Posterior vena cava (tissue), 2 donors: ENCODE results near the gene COIL. TPM values are rescaled to one million over a fixed set of nuclear protein-coding genes. Genes with fewer than 3 reads are reported as not detected.

Source experiments
- DNase-seq: peaks from one replicate; pipeline ENCODE4 v3.0.0-alpha.2; 2020; ENCODE audit warnings: low spot score
- intact Hi-C, 2 donors: fragments of 100-400 bp; cut with DNase I; formaldehyde crosslinking; loops; one replicate each; pipeline versions ENCODE4 v1.14.1 to v1.14.2; 2022 to 2023
- long read RNA-seq, 2 donors: library from polyadenylated mRNA; unstranded; transcript quantifications; one replicate each; pipeline ENCODE4 v2.0.0, GENCODE V29; 2020 to 2021
- total RNA-seq, 2 donors: library from RNA; stranded (reverse); fragmentation: NEBNext Ultra II Directional; extraction: Animal tissue kit (Norgen Biotek cat#: 25700); gene quantifications; one replicate each; pipeline ENCODE4 v1.2.1, GENCODE V29; 2021
- donor health status: DM: yes; HTN: yes; CAD: no.
- donor health status: DM: yes; HTN: yes; CAD: no.

The COIL gene
- 1 to 10 TPM; 9.4 to 9.5 TPM for total RNA-seq
- long read RNA-seq, donor 1, transcript COIL-201 (7 exons, 2,650 nt), result major isoform, 8 of 10 reads
- long read RNA-seq, donor 1, partial matches to known transcripts, result 2 of 10 reads
- long read RNA-seq, donor 1, other reads (novel, unspliced or antisense), result 0 of 10 reads
- long read RNA-seq, donor 2, partial matches to known transcripts, result 6 of 10 reads
- long read RNA-seq, donor 2, other reads (novel, unspliced or antisense), result 2 of 10 reads

- intact Hi-C loops, result no loop called here
- DNase-seq, result peak; percentile 98
Observed at GRCh38 chr17:56960596-56961538, at the start of gene COIL. TSS of gene COIL (minus strand) at chr17:56961050. CDS start at chr17:56961019, 31 bp downstream.

GRCh38 chr17:57010487-57010886 lies 49.6 kb upstream of the COIL start:
- intact Hi-C loops, result no loop called here
- no peak for DNase-seq

GRCh38 chr17:57009737-57010445 lies 49.0 kb upstream of the COIL start:
- intact Hi-C loops, result loop anchor here in 1 of 2 donors (10.0 kb wide), 1 partner anchor 105 kb away; no protein-coding TSS in a partner anchor
- DNase-seq, result no peak

- intact Hi-C loops, result loop anchor here in 1 of 2 donors (10.0 kb wide), 1 partner anchor 106 kb away; no protein-coding TSS in a partner anchor
- no peak for DNase-seq
Observed at GRCh38 chr17:57008958-57009357, 48.1 kb upstream of the COIL start.

GRCh38 chr17:57006040-57006439 lies 45.2 kb upstream of the COIL start:
- no peak for DNase-seq
- intact Hi-C loops, result loop anchor here in 1 of 2 donors (10.0 kb wide), 1 partner anchor 109 kb away; no protein-coding TSS in a partner anchor

GRCh38 chr17:57004944-57005579 lies 44.2 kb upstream of the COIL start:
- intact Hi-C loops, result loop anchor here in 1 of 2 donors (10.0 kb wide), 1 partner anchor 110 kb away; no protein-coding TSS in a partner anchor
- DNase-seq, result no peak

- no peak for DNase-seq
- intact Hi-C loops, result loop anchor here in 1 of 2 donors (10.0 kb wide), 1 partner anchor 112 kb away; no protein-coding TSS in a partner anchor
Observed at GRCh38 chr17:57002904-57003303, 42.1 kb upstream of the COIL start.

- no peak for DNase-seq
- intact Hi-C loops, result loop anchor here in 1 of 2 donors (10.0 kb wide), 1 partner anchor 113 kb away; no protein-coding TSS in a partner anchor
Observed at GRCh38 chr17:57001541-57001940, 40.7 kb upstream of the COIL start.

GRCh38 chr17:56997313-56997712 lies 36.5 kb upstream of the COIL start:
- intact Hi-C loops, result no loop called here
- DNase-seq, result no peak

GRCh38 chr17:56995766-56996165 lies 34.9 kb upstream of the COIL start:
- intact Hi-C loops, result no loop called here

GRCh38 chr17:56994009-56994792 lies 33.4 kb upstream of the COIL start:
- intact Hi-C loops, result no loop called here
- DNase-seq, result no peak

More at GRCh38 chr17:56995766-56996165, 34.9 kb upstream of the COIL start:
- no peak for DNase-seq

- no peak for DNase-seq
- intact Hi-C loops, result no loop called here
Observed at GRCh38 chr17:56992364-56992763, 31.5 kb upstream of the COIL start.

- no peak for DNase-seq
- intact Hi-C loops, result no loop called here
Observed at GRCh38 chr17:56988901-56989572, 28.2 kb upstream of the COIL start.

GRCh38 chr17:56987283-56987834 lies 26.5 kb upstream of the COIL start:
- intact Hi-C loops, result no loop called here
- DNase-seq, result no peak

- intact Hi-C loops, result no loop called here
- no peak for DNase-seq
Observed at GRCh38 chr17:56985371-56986162, 24.7 kb upstream of the COIL start.

GRCh38 chr17:56983366-56983765 lies 22.5 kb upstream of the COIL start:
- intact Hi-C loops, result no loop called here
- no peak for DNase-seq

GRCh38 chr17:56982312-56982711 lies 21.5 kb upstream of the COIL start:
- intact Hi-C loops, result no loop called here

More at GRCh38 chr17:56982312-56982711, 21.5 kb upstream of the COIL start:
- no peak for DNase-seq
